HEK293 (cell line): Measurements from ENCODE around the gene SH3PXD2B.

Source experiments
- CTCF ChIA-PET: fragments of 350-600 bp; formaldehyde crosslinking; extraction: SDS; loops from one replicate; lab custom pipeline; 2021; ENCODE audit warnings: antibody characterized with exemption; lab: Yijun Ruan, JAX
- POLR2A ChIA-PET: fragments of 300-600 bp; formaldehyde crosslinking; extraction: SDS; loops from one replicate; lab custom pipeline; 2020; ENCODE audit warnings: antibody characterized with exemption, inconsistent platforms; lab: Yijun Ruan, JAX
- H3K27ac ChIP-seq: fragments of 200-500 bp; sonication (Bioruptor generic); 2 replicates; pipeline ENCODE4 v1.5.1; 2014; ENCODE audit warnings: low read depth, low read length, control low read depth, inconsistent platforms; ENCODE audit errors: extremely low read depth
- H3K36me3 ChIP-seq, 2 experiments: fragments of 200-500 bp in 1 of 2; sonication (Bioruptor generic) in 1 of 2; 1 replicate in 1 of 2; 2 replicates in 1 of 2; pipeline ENCODE4 v1.5.1; 2014 to 2017; ENCODE audit warnings: inconsistent platforms in 2 of 2, low read length in 2 of 2; ENCODE audit not compliant: control insufficient read depth in 2 of 2, insufficient read depth in 1 of 2
- H3K4me1 ChIP-seq: fragments of 200-500 bp; sonication (Bioruptor generic); 2 replicates; pipeline ENCODE4 v1.5.1; 2014; ENCODE audit warnings: mild to moderate bottlenecking, low read length, inconsistent platforms; ENCODE audit not compliant: control insufficient read depth, insufficient read depth
- H3K4me3 ChIP-seq: 2 replicates; pipeline ENCODE4 v1.5.1; 2011; ENCODE audit warnings: low read depth, mild to moderate bottlenecking, control low read depth, low read length, moderate library complexity
- H3K9me3 ChIP-seq: fragments of 200-500 bp; sonication (Bioruptor generic); 2 replicates; pipeline ENCODE4 v1.5.1; 2014; ENCODE audit warnings: low read depth, low read length, inconsistent platforms; ENCODE audit not compliant: control insufficient read depth, insufficient read depth
- PBX3 ChIP-seq: sonication (generic); formaldehyde crosslinking; IDR thresholded peaks from 2 replicates; pipeline ENCODE4 v1.8.1; 2022; ENCODE audit warnings: mild to moderate bottlenecking, moderate library complexity, missing genetic modification reagents
- RBAK ChIP-seq: fragments of 450-650 bp; formaldehyde crosslinking; IDR thresholded peaks from 2 replicates; pipeline ENCODE4 v1.5.1; 2016; ENCODE audit warnings: missing biosample characterization, missing genetic modification characterization
- SP3 ChIP-seq: fragments of 450-650 bp; formaldehyde crosslinking; IDR thresholded peaks from 2 replicates; pipeline ENCODE4 v1.5.1; 2016; ENCODE audit warnings: missing biosample characterization, missing genetic modification characterization
- ZBTB20 ChIP-seq: fragments of 450-650 bp; formaldehyde crosslinking; IDR thresholded peaks from 2 replicates; pipeline ENCODE4 v1.5.1; 2016; ENCODE audit warnings: missing biosample characterization, missing genetic modification characterization
- ZBTB8A ChIP-seq: fragments of 450-650 bp; formaldehyde crosslinking; IDR thresholded peaks from 2 replicates; pipeline ENCODE4 v1.5.1; 2016; ENCODE audit warnings: missing biosample characterization, missing genetic modification characterization
- ZNF10 ChIP-seq: fragments of 450-650 bp; formaldehyde crosslinking; IDR thresholded peaks from 2 replicates; pipeline ENCODE4 v1.5.1; 2017; ENCODE audit warnings: missing biosample characterization, missing genetic modification characterization
- ZNF324 ChIP-seq: fragments of 450-650 bp; formaldehyde crosslinking; IDR thresholded peaks from 2 replicates; pipeline ENCODE4 v1.5.1; 2016; ENCODE audit warnings: missing biosample characterization, missing genetic modification characterization
- ZNF350 ChIP-seq: fragments of 450-650 bp; formaldehyde crosslinking; IDR thresholded peaks from 2 replicates; pipeline ENCODE4 v1.5.0; 2017; ENCODE audit warnings: missing biosample characterization, mild to moderate bottlenecking, missing genetic modification characterization
- ZNF529 ChIP-seq: fragments of 450-650 bp; formaldehyde crosslinking; IDR thresholded peaks from 2 replicates; pipeline ENCODE4 v1.5.1; 2017; ENCODE audit warnings: missing genetic modification characterization, missing biosample characterization; ENCODE audit not compliant: insufficient replicate concordance
- ZNF596 ChIP-seq: fragments of 450-650 bp; IDR thresholded peaks from 2 replicates; pipeline ENCODE4 v1.5.0; 2018; ENCODE audit warnings: missing biosample characterization, mild to moderate bottlenecking, missing genetic modification characterization, moderate library complexity
- ZNF623 ChIP-seq: fragments of 450-650 bp; formaldehyde crosslinking; IDR thresholded peaks from 2 replicates; pipeline ENCODE4 v1.5.1; 2016; ENCODE audit warnings: missing biosample characterization, missing genetic modification characterization
- ZNF660 ChIP-seq: fragments of 450-650 bp; IDR thresholded peaks from 2 replicates; pipeline ENCODE4 v1.5.1; 2018; ENCODE audit warnings: missing biosample characterization, mild to moderate bottlenecking, missing genetic modification characterization
- ZNF701 ChIP-seq: fragments of 450-650 bp; formaldehyde crosslinking; IDR thresholded peaks from 2 replicates; pipeline ENCODE4 v1.5.1; 2016; ENCODE audit warnings: missing biosample characterization, missing genetic modification characterization
- ZXDB ChIP-seq: fragments of 450-650 bp; formaldehyde crosslinking; IDR thresholded peaks from 2 replicates; pipeline ENCODE4 v1.5.1; 2016; ENCODE audit warnings: missing biosample characterization, missing genetic modification characterization
- TF ChIP-seq, protein P1 (sequence below): fragments of 450-650 bp; formaldehyde crosslinking; IDR thresholded peaks from 2 replicates; pipeline ENCODE4 v1.5.1; 2016; ENCODE audit warnings: missing biosample characterization, missing genetic modification characterization

The SH3PXD2B gene

DNA sequence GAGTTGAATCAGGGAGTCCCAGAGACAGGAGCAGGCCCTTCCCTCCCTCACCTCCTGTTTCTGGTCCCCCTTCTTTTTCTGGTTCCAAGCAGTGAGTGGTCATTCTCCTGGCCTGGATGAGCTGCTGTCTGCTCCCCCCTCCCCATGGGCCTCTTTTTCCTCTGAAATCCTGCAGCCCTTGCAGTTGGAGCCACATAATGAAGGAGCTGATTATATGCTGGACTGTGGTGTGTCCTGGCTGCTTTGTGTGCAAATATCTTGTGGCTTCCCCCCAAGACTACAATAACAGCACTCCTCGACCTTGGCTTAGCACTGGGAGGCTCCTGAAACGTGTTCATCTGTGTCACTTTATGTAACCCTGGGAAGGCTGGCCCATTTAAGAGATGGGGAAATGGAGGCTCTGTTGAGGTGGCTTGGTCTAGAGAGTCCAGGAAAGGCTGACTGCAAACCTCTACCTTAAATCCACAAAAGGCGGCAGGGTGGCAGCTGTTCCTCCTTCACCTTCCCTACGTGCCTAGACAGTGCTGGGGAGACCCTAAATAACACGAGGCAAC is 69.2 kb downstream of the SH3PXD2B start (continued):
- TF ChIP-seq, protein P1, sequence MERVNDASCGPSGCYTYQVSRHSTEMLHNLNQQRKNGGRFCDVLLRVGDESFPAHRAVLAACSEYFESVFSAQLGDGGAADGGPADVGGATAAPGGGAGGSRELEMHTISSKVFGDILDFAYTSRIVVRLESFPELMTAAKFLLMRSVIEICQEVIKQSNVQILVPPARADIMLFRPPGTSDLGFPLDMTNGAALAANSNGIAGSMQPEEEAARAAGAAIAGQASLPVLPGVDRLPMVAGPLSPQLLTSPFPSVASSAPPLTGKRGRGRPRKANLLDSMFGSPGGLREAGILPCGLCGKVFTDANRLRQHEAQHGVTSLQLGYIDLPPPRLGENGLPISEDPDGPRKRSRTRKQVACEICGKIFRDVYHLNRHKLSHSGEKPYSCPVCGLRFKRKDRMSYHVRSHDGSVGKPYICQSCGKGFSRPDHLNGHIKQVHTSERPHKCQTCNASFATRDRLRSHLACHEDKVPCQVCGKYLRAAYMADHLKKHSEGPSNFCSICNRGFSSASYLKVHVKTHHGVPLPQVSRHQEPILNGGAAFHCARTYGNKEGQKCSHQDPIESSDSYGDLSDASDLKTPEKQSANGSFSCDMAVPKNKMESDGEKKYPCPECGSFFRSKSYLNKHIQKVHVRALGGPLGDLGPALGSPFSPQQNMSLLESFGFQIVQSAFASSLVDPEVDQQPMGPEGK (tag by site-specific recombination), result no peak
- TF ChIP-seq RBAK, result no peak

DNA sequence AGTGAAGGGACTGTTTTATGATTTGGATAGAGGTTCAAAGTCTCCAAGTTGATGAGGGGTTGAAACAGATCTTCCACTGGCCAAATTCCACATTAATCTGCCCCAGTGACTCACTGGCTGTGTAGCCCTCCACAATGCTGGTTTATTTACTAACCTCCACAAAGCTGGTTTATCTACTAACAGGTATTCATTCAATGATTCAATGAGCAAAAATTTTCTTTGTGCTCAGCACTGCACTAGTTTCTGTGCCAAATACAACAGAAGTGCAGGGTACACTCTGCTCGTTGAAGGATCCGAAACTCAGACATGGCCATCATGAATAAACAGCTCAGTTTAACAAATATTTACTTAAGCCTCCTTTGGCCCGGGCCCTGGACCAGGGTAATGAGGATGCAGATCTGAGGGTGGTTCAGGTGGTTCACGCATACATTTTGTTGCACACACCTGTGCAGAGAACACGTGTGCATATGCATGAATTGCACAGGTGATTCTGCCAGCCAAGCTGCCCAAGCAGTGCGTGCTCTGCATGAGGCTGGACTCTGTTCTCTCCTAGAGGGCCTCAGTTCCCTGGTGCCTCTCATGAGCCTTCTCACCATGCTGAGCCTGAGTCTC is 71.0 kb downstream of the SH3PXD2B start:
- peaks cover 5% of the 10 kb centered on the region; the same call in 1 of the 2 replicates for H3K4me1 ChIP-seq
- TF ChIP-seq ZBTB20 (tag by site-specific recombination) (no peak), ZNF596 (tag by site-specific recombination) (no peak), PBX3 (CRISPR knock-in tag) (no peak), ZNF350 (tag by site-specific recombination) (no peak), ZBTB8A (tag by site-specific recombination) (no peak), ZNF701 (tag by site-specific recombination) (no peak), ZNF10 (tag by site-specific recombination) (no peak), ZXDB (tag by site-specific recombination) (no peak), ZNF529 (tag by site-specific recombination) (no peak), SP3 (tag by site-specific recombination) (no peak)
- ChIA-PET CTCF (interaction anchor here (0.6 to 1.2 kb wide), 4 partner anchors 12 to 90 kb away, joined by 3 to 5 read pairs (median 4); no protein-coding TSS in a partner anchor), POLR2A (no interaction called here)
- H3K4me3 ChIP-seq, result no peak overlapping the region
- H3K36me3 ChIP-seq, result peaks cover 0 to 14% of the 10 kb centered on the region in 2 experiments; a peak in 1 of 3 replicates
- no peaks in the 10 kb centered on the region for H3K9me3 ChIP-seq
- H3K27ac ChIP-seq, result no peak overlapping the region

DNA sequence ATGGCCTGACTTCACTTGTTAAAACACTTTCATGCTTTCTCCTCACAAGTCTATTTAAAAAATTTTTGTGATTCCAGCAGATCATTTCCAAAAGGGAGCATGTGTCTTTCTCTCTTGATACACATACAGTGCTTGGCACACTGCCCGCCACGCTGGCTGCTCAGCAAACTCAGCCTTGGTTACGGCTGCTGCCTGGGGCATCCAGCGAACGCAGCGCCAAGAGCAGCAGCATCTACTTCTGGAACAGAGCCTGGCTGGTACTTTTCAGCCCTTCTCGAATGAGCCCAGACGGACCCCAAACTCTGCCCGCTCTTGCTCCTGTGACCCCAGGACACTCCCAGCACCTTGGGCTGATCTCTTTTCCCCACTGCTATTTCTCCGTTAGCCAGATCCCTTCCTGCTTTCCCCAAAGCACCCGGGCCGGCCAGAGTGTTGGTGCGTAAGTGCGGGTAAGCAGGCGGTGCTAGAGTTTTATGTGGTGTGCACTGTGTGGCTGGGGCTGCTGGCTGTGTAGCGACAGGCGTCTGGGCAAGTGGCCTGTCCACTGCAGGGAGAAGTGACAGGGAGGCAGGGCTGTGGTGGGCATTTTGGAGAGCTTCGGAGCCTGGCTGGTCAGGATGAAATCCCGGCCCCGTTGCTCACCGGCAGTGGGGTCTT is 73.2 kb downstream of the SH3PXD2B start:
- H3K27ac ChIP-seq, result no peak overlapping the region
- peaks cover 0 to 19% of the 10 kb centered on the region in 2 experiments; a peak in 1 of 3 replicates for H3K36me3 ChIP-seq
- no peak for TF ChIP-seq ZNF623 (tag by site-specific recombination)
- TF ChIP-seq ZNF10 (tag by site-specific recombination), result no peak
- no peak for TF ChIP-seq ZNF324 (tag by site-specific recombination)
- no peak for TF ChIP-seq ZNF660
- ChIA-PET POLR2A (no interaction called here), CTCF (no interaction called here)
- H3K9me3 ChIP-seq, result no peaks in the 10 kb centered on the region
- no peak overlapping the region for H3K4me3 ChIP-seq
- H3K4me1 ChIP-seq, result peaks cover 5% of the 10 kb centered on the region; the same call in 1 of the 2 replicates
